HepG2 (cell line): ENCODE data around the gene ANAPC10. TPM values are rescaled to one million over a fixed set of nuclear protein-coding genes. Genes with fewer than 3 reads are reported as not detected.

Source experiments
- ATAC-seq: fragments of 200-7000 bp; cut with Tn5 transposase; 3 replicates; pipeline ENCODE4 v1.9.1; 2020; ENCODE audit warnings: mild to moderate bottlenecking, moderate library complexity
- BruUV-seq: library from RNA; stranded (reverse); fragments of 400-500 nt; replicated peaks from 2 replicates; lab custom pipeline; 2021; lab: Mats Ljungman, UMichigan
- CTCF ChIA-PET: fragments of 300-600 bp; formaldehyde crosslinking; extraction: SDS; loops from one replicate; lab custom pipeline; 2021; ENCODE audit warnings: low total read pairs, inconsistent platforms, low intra/inter-chr PET ratio; lab: Yijun Ruan, JAX
- POLR2A ChIA-PET: fragments of 350-600 bp; sonication (Branson Sonifier 250); formaldehyde crosslinking; loops from one replicate; lab custom pipeline; 2020; ENCODE audit warnings: antibody characterized with exemption, inconsistent platforms; lab: Yijun Ruan, JAX
- DNase-seq: peaks from one replicate; pipeline ENCODE4 v3.0.0-alpha.2; 2015; ENCODE audit warnings: low spot score
- FAIRE-seq: peaks from 3 replicates; lab custom pipeline; 2011; peaks lifted over from hg19 to GRCh38; lab: Jason Lieb, UNC
- H2AFZ ChIP-seq: one replicate; pipeline ENCODE4 v1.6.1; 2011; ENCODE audit warnings: low read length, inconsistent platforms
- H3K27ac ChIP-seq: fragments of 300-600 bp; 3 replicates; pipeline ENCODE4 v1.8.0; 2011; ENCODE audit warnings: mixed run types, mild to moderate bottlenecking, mixed read lengths, low read length, inconsistent platforms; ENCODE audit not compliant: insufficient read depth; ENCODE audit errors: extremely low read length
- H3K27me3 ChIP-seq, 2 experiments: fragments of 200-600 bp in 1 of 2; 2 replicates in 1 of 2; 3 replicates in 1 of 2; pipeline versions ENCODE4 v1.6.0 to v1.8.0; 2011; ENCODE audit warnings: low read length in 2 of 2, mild to moderate bottlenecking in 2 of 2, moderate library complexity in 2 of 2, inconsistent platforms in 1 of 2; ENCODE audit not compliant: insufficient read depth in 2 of 2, control insufficient read depth in 1 of 2
- H3K36me3 ChIP-seq, 2 experiments: fragments of 200-600 bp in 1 of 2; replicated peaks in 1 of 2; 2 replicates in 1 of 2; 3 replicates in 1 of 2; pipeline versions ENCODE4 v1.5.1 to v1.8.0; 2011; ENCODE audit warnings: low read length in 2 of 2, inconsistent platforms in 1 of 2; ENCODE audit not compliant: insufficient read depth in 2 of 2, control insufficient read depth in 1 of 2
- H3K4me1 ChIP-seq: 2 replicates; pipeline ENCODE4 v1.5.1; 2012; ENCODE audit warnings: low read length, inconsistent platforms; ENCODE audit not compliant: insufficient read depth
- H3K4me2 ChIP-seq: 2 replicates; pipeline ENCODE4 v1.6.0; 2011; ENCODE audit warnings: low read depth, low read length, inconsistent platforms
- H3K4me3 ChIP-seq, 3 experiments: fragments of 200-600 bp in 1 of 3; sonication (generic), shearing (Covaris generic) in 1 of 3; replicated peaks in 1 of 3; 2 replicates each; pipeline ENCODE4 v1.5.1; 2011 to 2016; ENCODE audit warnings: low read length in 3 of 3, inconsistent platforms in 2 of 3, low read depth in 2 of 3, mild to moderate bottlenecking in 2 of 3, control low read depth in 1 of 3, mixed read lengths in 1 of 3; ENCODE audit not compliant: insufficient read depth in 1 of 3
- H3K79me2 ChIP-seq: one replicate; pipeline ENCODE4 v1.6.1; 2011; ENCODE audit warnings: low read length, inconsistent platforms; ENCODE audit not compliant: insufficient read depth
- H3K9ac ChIP-seq: 2 replicates; pipeline ENCODE4 v1.6.0; 2011; ENCODE audit warnings: mild to moderate bottlenecking, low read depth, low read length, inconsistent platforms; ENCODE audit not compliant: insufficient read depth
- H3K9me3 ChIP-seq: 2 replicates; pipeline ENCODE4 v1.5.1; 2012; ENCODE audit warnings: mild to moderate bottlenecking, low read length
- H4K20me1 ChIP-seq: 2 replicates; pipeline ENCODE4 v1.6.0; 2011; ENCODE audit warnings: inconsistent platforms, mild to moderate bottlenecking, low read length, moderate library complexity; ENCODE audit not compliant: insufficient read depth
- CBX1 ChIP-seq: IDR thresholded peaks from one replicate; pipeline ENCODE4 v1.6.1; 2016; ENCODE audit warnings: antibody characterized with exemption, low read depth
- KLF12 ChIP-seq: sonication (generic); formaldehyde crosslinking; IDR thresholded peaks from 2 replicates; pipeline ENCODE4 v1.4.0; 2020; ENCODE audit warnings: missing genetic modification reagents, borderline replicate concordance
- KLF6 ChIP-seq: IDR thresholded peaks from 2 replicates; pipeline ENCODE4 v1.8.0; 2016; ENCODE audit warnings: missing biosample characterization, missing genetic modification reagents
- MTF2 ChIP-seq: sonication (generic); formaldehyde crosslinking; IDR thresholded peaks from 2 replicates; pipeline ENCODE4 v1.5.0; 2020; ENCODE audit warnings: missing genetic modification reagents, borderline replicate concordance
- SMAD1 ChIP-seq: sonication (generic); formaldehyde crosslinking; IDR thresholded peaks from 2 replicates; pipeline ENCODE4 v1.4.0; 2020; ENCODE audit warnings: missing genetic modification reagents, low read depth, mild to moderate bottlenecking, borderline replicate concordance
- STAT5B ChIP-seq: sonication (generic); formaldehyde crosslinking; IDR thresholded peaks from 2 replicates; pipeline ENCODE4 v1.4.0; 2020; ENCODE audit warnings: missing genetic modification reagents
- ZMAT3 ChIP-seq: sonication (generic); formaldehyde crosslinking; conservative IDR thresholded peaks from 2 replicates; pipeline ENCODE4 v1.7.0; 2021; ENCODE audit warnings: missing genetic modification reagents
- ZNF432 ChIP-seq: sonication (generic); formaldehyde crosslinking; IDR thresholded peaks from 2 replicates; pipeline ENCODE4 v1.5.0; 2020; ENCODE audit warnings: missing genetic modification reagents, mild to moderate bottlenecking, borderline replicate concordance
- ZNF790 ChIP-seq: sonication (generic); formaldehyde crosslinking; IDR thresholded peaks from 2 replicates; pipeline ENCODE4 v1.8.0; 2022; ENCODE audit warnings: missing genetic modification reagents, mild to moderate bottlenecking, borderline replicate concordance
- WGBS: methylation state at CpG from one replicate; pipeline ENCODE4 v1.1.6; 2017; ENCODE audit warnings: low lambda C conversion rate; 5-methylcytosine and 5-hydroxymethylcytosine counted together
- in situ Hi-C: cut with HindIII; loops from 2 replicates; pipeline ENCODE4 v1.10.0; 2017; ENCODE audit warnings: low pct_unique_long_range_greater_than_20kb; ENCODE audit not compliant: extremely low pct_ligation_motif_present
- intact Hi-C: fragments of 100-400 bp; cut with micrococcal nuclease; formaldehyde crosslinking; loops from one replicate; pipeline ENCODE4 v1.10.0; 2022; ENCODE audit not compliant: unreplicated experiment
- polyA plus RNA-seq, 8 experiments: library from polyadenylated mRNA; depleted of rRNA in 3 of 8; stranded (reverse) in 7 of 8; unstranded in 1 of 8; fragments of >200 nt; fragmentation: Illumina TruSeq in 4 of 8; extraction: Trizol in 4 of 8; gene quantifications; 2 replicates each; pipeline versions ENCODE4 v1.2.1 to v1.2.3, GENCODE V29; 2011 to 2016; ENCODE audit warnings: low read depth in 4 of 8, missing spikeins in 1 of 8, mixed read lengths in 1 of 8; ENCODE audit not compliant: insufficient read depth in 1 of 8
- total RNA-seq, 5 experiments: library from RNA; depleted of rRNA; stranded (reverse); fragments of >200 nt; fragmentation: Illumina TruSeq; extraction: Trizol; gene quantifications; 2 replicates each; pipeline ENCODE4 v1.2.3, GENCODE V29; 2016; ENCODE audit warnings: low read depth in 1 of 5
- TF ChIP-seq, protein P1 (sequence below): IDR thresholded peaks from 2 replicates; pipeline ENCODE4 v1.6.1; 2018; ENCODE audit warnings: missing genetic modification reagents, mild to moderate bottlenecking, missing compliant biosample characterization
- TF ChIP-seq, protein P2 (sequence below): sonication (generic); formaldehyde crosslinking; IDR thresholded peaks from 2 replicates; pipeline ENCODE4 v1.4.0; 2020; ENCODE audit warnings: mild to moderate bottlenecking, missing genetic modification reagents, borderline replicate concordance

The ANAPC10 gene
- total and polyA plus RNA-seq, 2 of the 13 experiments (the other 11 are each of a cell fraction or from before 2014, with no cell fraction given), result 21.9 to 32.7 TPM

DNA sequence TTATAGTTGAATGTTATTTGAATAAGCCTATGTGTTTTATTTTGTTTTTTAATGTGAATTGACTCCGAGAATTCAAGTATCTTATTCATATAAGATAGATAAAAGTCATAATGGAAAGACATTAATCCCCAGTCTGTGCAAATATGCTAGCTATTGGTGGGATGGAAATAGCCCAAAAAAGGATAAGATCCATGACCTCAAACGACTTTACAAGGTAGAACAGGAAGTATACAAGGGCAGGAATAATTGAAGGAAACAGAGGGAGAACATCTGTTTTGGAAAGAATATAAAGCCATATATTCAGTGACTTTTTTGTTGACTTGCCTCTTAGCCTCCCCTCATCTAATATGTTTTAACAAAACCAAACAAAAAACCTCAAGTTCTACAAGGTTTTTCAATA lies 9.1 kb upstream of the ANAPC10 start (continued):
- TF ChIP-seq, protein P1, sequence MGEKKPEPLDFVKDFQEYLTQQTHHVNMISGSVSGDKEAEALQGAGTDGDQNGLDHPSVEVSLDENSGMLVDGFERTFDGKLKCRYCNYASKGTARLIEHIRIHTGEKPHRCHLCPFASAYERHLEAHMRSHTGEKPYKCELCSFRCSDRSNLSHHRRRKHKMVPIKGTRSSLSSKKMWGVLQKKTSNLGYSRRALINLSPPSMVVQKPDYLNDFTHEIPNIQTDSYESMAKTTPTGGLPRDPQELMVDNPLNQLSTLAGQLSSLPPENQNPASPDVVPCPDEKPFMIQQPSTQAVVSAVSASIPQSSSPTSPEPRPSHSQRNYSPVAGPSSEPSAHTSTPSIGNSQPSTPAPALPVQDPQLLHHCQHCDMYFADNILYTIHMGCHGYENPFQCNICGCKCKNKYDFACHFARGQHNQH (CRISPR knock-in tag), result no peak

DNA sequence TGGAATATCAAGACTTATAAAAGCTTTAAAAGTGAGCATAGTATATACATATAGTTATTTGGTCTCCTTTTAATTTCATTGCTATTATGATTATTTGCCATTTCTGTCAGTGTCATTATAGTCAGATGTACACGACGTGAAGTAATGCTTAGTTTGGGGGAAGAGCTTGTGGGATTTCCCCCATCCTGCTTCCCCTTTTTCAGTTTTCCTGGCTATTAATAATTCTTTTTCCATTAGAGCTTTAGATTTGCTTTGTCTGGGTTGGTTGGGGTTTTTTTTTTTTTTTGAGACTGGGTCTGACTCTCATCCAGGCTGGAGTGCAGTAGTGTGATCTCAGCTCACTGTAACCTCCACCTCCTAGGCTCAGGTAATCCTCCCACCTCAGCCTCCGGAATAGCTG lies 5.5 kb upstream of the ANAPC10 start:
- Histone ChIP-seq H3K4me1 (peaks cover 51% of the 10 kb centered on the region), H4K20me1 (peaks cover 15% of the 10 kb centered on the region; the same call in 1 of the 2 replicates), H3K27ac (no peak overlapping the region), H3K4me2 (no peak overlapping the region), H3K27me3 (no peaks in the 10 kb centered on the region; a peak in 1 of 5 replicates), H3K36me3 (peaks cover 4 to 36% of the 10 kb centered on the region in 2 experiments), H3K9me3 (no peaks in the 10 kb centered on the region), H3K4me3 (no peak overlapping the region), H2AFZ (no peak overlapping the region), H3K79me2 (peaks cover 58% of the 10 kb centered on the region), H3K9ac (no peak overlapping the region)
- in situ Hi-C loops (loop anchor here (25.0 kb wide), 1 partner anchor 1591 kb away; the partner anchor contains the start of gene SMARCA5), intact Hi-C loops (no loop called here)
- DNase-seq (no peak), ATAC-seq (no peak), FAIRE-seq (no peak)
- no TSS peak for BruUV-seq
- CTCF ChIA-PET, result no interaction called here
- TF ChIP-seq MTF2 (CRISPR knock-in tag) (no peak), CBX1 (no peak), STAT5B (no peak), ZNF432 (no peak), SMAD1 (no peak), KLF6 (no peak), ZMAT3 (CRISPR knock-in tag) (no peak), KLF12 (no peak), ZNF790 (CRISPR knock-in tag) (no peak)
- TF ChIP-seq, protein P2, sequence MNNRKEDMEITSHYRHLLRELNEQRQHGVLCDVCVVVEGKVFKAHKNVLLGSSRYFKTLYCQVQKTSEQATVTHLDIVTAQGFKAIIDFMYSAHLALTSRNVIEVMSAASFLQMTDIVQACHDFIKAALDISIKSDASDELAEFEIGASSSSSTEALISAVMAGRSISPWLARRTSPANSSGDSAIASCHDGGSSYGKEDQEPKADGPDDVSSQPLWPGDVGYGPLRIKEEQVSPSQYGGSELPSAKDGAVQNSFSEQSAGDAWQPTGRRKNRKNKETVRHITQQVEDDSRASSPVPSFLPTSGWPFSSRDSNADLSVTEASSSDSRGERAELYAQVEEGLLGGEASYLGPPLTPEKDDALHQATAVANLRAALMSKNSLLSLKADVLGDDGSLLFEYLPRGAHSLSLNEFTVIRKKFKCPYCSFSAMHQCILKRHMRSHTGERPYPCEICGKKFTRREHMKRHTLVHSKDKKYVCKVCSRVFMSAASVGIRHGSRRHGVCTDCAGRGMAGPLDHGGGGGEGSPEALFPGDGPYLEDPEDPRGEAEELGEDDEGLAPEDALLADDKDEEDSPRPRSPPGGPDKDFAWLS (CRISPR knock-in tag), result no peak
- POLR2A ChIA-PET, result no interaction called here
- 97% methylated on average over 3 of the region's 3 CpGs for WGBS
